ENCODE measurements around the gene NBEA.

Gene NBEA

GRCh38 chr13:35346494-35346893 is 404.4 kb downstream of the NBEA start:
- H3K27ac ChIP-seq (ENCODE audit: poor library complexity, severe bottlenecking) = no peak overlapping the region
- no peak for TF ChIP-seq CTCF (IDR thresholded peaks at IDR 0.05; ENCODE audit: poor library complexity, severe bottlenecking)
- no peaks in the 10 kb centered on the region for H3K27me3 ChIP-seq (ENCODE audit: insufficient read depth, poor library complexity, severe bottlenecking)
- H3K4me3 ChIP-seq (ENCODE audit: severe bottlenecking) = no peak overlapping the region
- H3K4me1 ChIP-seq (ENCODE audit: insufficient read depth, poor library complexity, severe bottlenecking) = peaks cover 5% of the 10 kb centered on the region
- DNase-seq (ENCODE audit: low spot score) = no peak
- H3K36me3 ChIP-seq (ENCODE audit: low read depth) = no peaks in the 10 kb centered on the region
- no peak for ATAC-seq (ENCODE audit: low read depth)
- H3K9me3 ChIP-seq (ENCODE audit: severe bottlenecking) = no peaks in the 10 kb centered on the region

- DNase-seq (ENCODE audit: low spot score) (no peak), ATAC-seq (ENCODE audit: low read depth) (no peak)
- Histone ChIP-seq H3K4me1 (ENCODE audit: insufficient read depth, poor library complexity, severe bottlenecking) (peaks cover 5% of the 10 kb centered on the region), H3K36me3 (ENCODE audit: low read depth) (no peaks in the 10 kb centered on the region), H3K4me3 (ENCODE audit: severe bottlenecking) (no peak overlapping the region), H3K9me3 (ENCODE audit: severe bottlenecking) (no peaks in the 10 kb centered on the region), H3K27ac (ENCODE audit: poor library complexity, severe bottlenecking) (no peak overlapping the region), H3K27me3 (ENCODE audit: insufficient read depth, poor library complexity, severe bottlenecking) (no peaks in the 10 kb centered on the region)
- no peak for TF ChIP-seq CTCF (IDR thresholded peaks at IDR 0.05; ENCODE audit: poor library complexity, severe bottlenecking)
Observed at GRCh38 chr13:35347679-35348205, 405.7 kb downstream of the NBEA start.

GRCh38 chr13:35349052-35349451 is 407.0 kb downstream of the NBEA start:
- no peak overlapping the region for H3K27ac ChIP-seq (ENCODE audit: poor library complexity, severe bottlenecking)
- TF ChIP-seq CTCF (IDR thresholded peaks at IDR 0.05; ENCODE audit: poor library complexity, severe bottlenecking) = no peak
- peaks cover 5% of the 10 kb centered on the region for H3K4me1 ChIP-seq (ENCODE audit: insufficient read depth, poor library complexity, severe bottlenecking)
- H3K36me3 ChIP-seq (ENCODE audit: low read depth) = no peaks in the 10 kb centered on the region
- no peaks in the 10 kb centered on the region for H3K27me3 ChIP-seq (ENCODE audit: insufficient read depth, poor library complexity, severe bottlenecking)
- no peak for DNase-seq (ENCODE audit: low spot score)
- no peak overlapping the region for H3K4me3 ChIP-seq (ENCODE audit: severe bottlenecking)
- H3K9me3 ChIP-seq (ENCODE audit: severe bottlenecking) = no peaks in the 10 kb centered on the region
- ATAC-seq (ENCODE audit: low read depth) = no peak

- TF ChIP-seq CTCF (IDR thresholded peaks at IDR 0.05; ENCODE audit: poor library complexity, severe bottlenecking) = no peak
- Histone ChIP-seq H3K36me3 (ENCODE audit: low read depth) (no peaks in the 10 kb centered on the region), H3K27ac (ENCODE audit: poor library complexity, severe bottlenecking) (no peak overlapping the region), H3K4me3 (ENCODE audit: severe bottlenecking) (no peak overlapping the region), H3K9me3 (ENCODE audit: severe bottlenecking) (no peaks in the 10 kb centered on the region), H3K4me1 (ENCODE audit: insufficient read depth, poor library complexity, severe bottlenecking) (peaks cover 5% of the 10 kb centered on the region), H3K27me3 (ENCODE audit: insufficient read depth, poor library complexity, severe bottlenecking) (no peaks in the 10 kb centered on the region)
- peak; percentile 45; the same call in 1 of the 3 replicates for ATAC-seq (ENCODE audit: low read depth)
- no peak for DNase-seq (ENCODE audit: low spot score)
Observed at GRCh38 chr13:35349673-35350278, 407.7 kb downstream of the NBEA start.

GRCh38 chr13:35354285-35354684 is 412.2 kb downstream of the NBEA start:
- no peaks in the 10 kb centered on the region for H3K27me3 ChIP-seq (ENCODE audit: insufficient read depth, poor library complexity, severe bottlenecking)
- TF ChIP-seq CTCF (IDR thresholded peaks at IDR 0.05; ENCODE audit: poor library complexity, severe bottlenecking) = no peak
- H3K4me3 ChIP-seq (ENCODE audit: severe bottlenecking) = no peak overlapping the region
- ATAC-seq (ENCODE audit: low read depth) (no peak), DNase-seq (ENCODE audit: low spot score) (no peak)
- no peaks in the 10 kb centered on the region for H3K36me3 ChIP-seq (ENCODE audit: low read depth)
- H3K4me1 ChIP-seq (ENCODE audit: insufficient read depth, poor library complexity, severe bottlenecking) = peaks cover 5% of the 10 kb centered on the region
- no peak overlapping the region for H3K27ac ChIP-seq (ENCODE audit: poor library complexity, severe bottlenecking)
- no peaks in the 10 kb centered on the region for H3K9me3 ChIP-seq (ENCODE audit: severe bottlenecking)

Data from RWPE2 (cell line).